Measurements from ENCODE around the gene ARF6.

The ARF6 gene

DNA sequence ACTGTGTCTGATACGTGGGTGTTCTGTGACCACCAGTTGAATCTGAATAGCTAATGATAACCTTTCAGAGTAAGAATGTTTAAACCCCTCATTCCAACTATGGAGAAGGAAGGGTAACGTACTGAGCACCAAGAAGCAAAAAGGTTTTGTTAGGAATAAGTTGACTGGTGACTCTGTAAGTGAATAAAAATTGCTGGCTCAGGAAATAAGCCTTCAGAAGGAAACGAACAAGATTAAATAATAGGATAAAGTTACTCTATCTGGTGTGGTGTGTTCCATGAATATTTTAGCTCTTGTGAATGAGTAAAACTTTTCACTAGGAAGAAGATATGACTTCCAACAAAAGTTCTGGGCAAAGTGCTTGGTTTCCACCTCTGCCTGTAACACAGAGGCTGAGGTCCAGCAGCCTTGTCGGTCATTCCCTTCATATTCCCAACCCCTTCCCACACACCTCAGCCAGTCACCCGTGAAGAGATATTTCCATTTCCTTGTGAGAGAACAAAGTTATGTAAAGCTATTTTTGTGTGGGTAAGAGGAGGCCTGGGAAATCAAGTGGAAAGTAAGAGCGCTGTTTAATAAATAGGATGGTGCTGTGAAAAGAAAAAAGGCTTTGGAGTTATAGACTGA lies 47.1 kb downstream of the ARF6 start:
- peak overlapping the region; percentile 86 for H3K27ac ChIP-seq
- no peaks in the 10 kb centered on the region for H3K36me3 ChIP-seq (ENCODE audit: insufficient read depth, low read length)
- H3K4me3 ChIP-seq, result peak overlapping the region; percentile 52
- H3K9me3 ChIP-seq (ENCODE audit: low read depth, low read length), result no peaks in the 10 kb centered on the region
- DNase-seq (ENCODE audit: low read depth, low spot score), result no peak
- H3K9ac ChIP-seq (ENCODE audit: insufficient read length), result peak overlapping the region; percentile 30
- no peak for TF ChIP-seq FOXP2 (optimal IDR thresholded peaks at IDR 0.05; ENCODE audit: control extremely low read depth, extremely low read length, insufficient read depth)
- TF ChIP-seq EZH2 (IDR thresholded peaks at IDR 0.05), result no peak
- TF ChIP-seq POLR2AphosphoS5 (IDR thresholded peaks at IDR 0.05; ENCODE audit: borderline replicate concordance, low read depth, low read length), result no peak

DNA sequence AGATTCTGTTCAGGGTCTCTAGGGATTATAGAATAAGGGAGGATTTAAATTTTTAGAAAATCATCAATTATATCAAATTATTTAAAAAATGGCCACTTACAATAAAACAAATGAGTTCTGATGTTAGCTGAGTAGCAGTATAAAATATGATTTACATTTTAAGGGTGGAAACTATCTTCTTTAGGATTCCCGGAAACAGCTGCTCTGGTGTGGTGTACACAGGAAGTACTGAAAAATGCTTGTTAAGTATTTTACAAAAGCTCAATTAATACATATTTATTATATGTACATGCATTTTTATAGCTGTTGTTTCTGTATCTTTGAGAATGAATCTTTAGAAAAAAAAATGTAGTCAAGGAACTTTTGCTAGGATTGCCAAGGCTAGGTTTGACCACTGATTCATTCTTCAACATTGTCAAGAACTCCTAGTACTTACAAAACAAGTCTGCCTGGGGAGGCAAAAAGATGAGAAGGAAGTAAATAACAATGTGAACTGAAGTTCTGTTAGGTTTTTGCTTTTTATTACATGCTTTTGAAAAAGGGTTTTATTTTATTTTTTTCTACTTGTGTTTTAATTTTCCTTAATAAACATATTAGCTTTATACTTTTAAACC lies 48.0 kb downstream of the ARF6 start:
- peak; percentile 89 for DNase-seq (ENCODE audit: low read depth, low spot score)
- Histone ChIP-seq H3K36me3 (ENCODE audit: insufficient read depth, low read length) (no peaks in the 10 kb centered on the region), H3K27ac (peak overlapping the region; percentile 86), H3K4me3 (peak overlapping the region; percentile 52), H3K9me3 (ENCODE audit: low read depth, low read length) (no peaks in the 10 kb centered on the region), H3K9ac (ENCODE audit: insufficient read length) (no peak overlapping the region)
- TF ChIP-seq FOXP2 (optimal IDR thresholded peaks at IDR 0.05; ENCODE audit: control extremely low read depth, extremely low read length, insufficient read depth) (no peak), EZH2 (IDR thresholded peaks at IDR 0.05) (no peak), POLR2AphosphoS5 (IDR thresholded peaks at IDR 0.05; ENCODE audit: borderline replicate concordance, low read depth, low read length) (peak; percentile 54; the same call in 1 of the 2 replicates)

DNA sequence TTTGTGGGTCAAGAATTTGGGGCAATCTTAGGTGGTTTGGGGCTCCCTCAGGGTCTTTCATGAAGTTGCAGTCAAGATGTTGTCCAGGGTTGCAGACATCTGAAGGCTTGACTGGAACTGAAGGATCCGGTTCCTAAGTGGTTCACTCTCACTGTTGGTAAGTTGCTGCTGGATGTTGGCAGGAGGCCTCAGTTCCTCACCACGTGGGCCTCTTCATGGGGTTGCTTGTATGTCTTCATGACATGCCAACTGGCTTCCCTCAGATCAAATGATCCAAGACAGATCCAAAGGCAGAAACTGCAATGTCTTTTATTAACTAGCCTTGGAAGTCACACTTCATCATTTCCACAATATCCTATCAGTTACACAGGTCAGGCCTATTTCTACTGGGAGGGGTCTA lies 49.2 kb downstream of the ARF6 start:
- no peaks in the 10 kb centered on the region for H3K9me3 ChIP-seq (ENCODE audit: low read depth, low read length)
- H3K36me3 ChIP-seq (ENCODE audit: insufficient read depth, low read length), result no peaks in the 10 kb centered on the region
- H3K9ac ChIP-seq (ENCODE audit: insufficient read length), result no peak overlapping the region
- DNase-seq (ENCODE audit: low read depth, low spot score), result no peak
- no peak overlapping the region for H3K4me3 ChIP-seq
- TF ChIP-seq FOXP2 (optimal IDR thresholded peaks at IDR 0.05; ENCODE audit: control extremely low read depth, extremely low read length, insufficient read depth), result no peak
- no peak overlapping the region for H3K27ac ChIP-seq

DNA sequence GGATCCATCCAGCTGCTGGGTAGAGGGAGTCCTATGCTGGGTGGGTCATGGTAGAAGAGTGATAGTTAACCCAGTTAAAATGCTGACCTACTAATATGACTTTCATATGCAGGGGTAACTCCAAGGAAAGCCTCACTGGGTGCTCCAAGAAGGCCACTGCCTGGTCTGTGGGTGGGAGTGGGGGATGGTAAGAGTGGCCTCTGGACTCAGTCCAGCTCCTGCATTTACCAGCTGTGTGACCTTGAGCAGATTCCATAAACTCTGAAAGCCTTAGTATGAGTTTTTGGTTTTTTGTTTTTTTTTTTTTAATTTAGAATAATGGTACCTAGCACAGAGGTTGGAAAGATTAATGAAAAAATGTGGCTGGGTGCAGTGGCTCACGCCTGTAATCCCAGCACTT lies 51.6 kb downstream of the ARF6 start:
- TF ChIP-seq EZH2 (IDR thresholded peaks at IDR 0.05) (no peak), FOXP2 (optimal IDR thresholded peaks at IDR 0.05; ENCODE audit: control extremely low read depth, extremely low read length, insufficient read depth) (no peak), POLR2AphosphoS5 (IDR thresholded peaks at IDR 0.05; ENCODE audit: borderline replicate concordance, low read depth, low read length) (no peak)
- no peak overlapping the region for H3K9ac ChIP-seq (ENCODE audit: insufficient read length)
- H3K36me3 ChIP-seq (ENCODE audit: insufficient read depth, low read length), result no peaks in the 10 kb centered on the region
- DNase-seq (ENCODE audit: low read depth, low spot score), result no peak
- H3K4me3 ChIP-seq, result no peak overlapping the region
- H3K27ac ChIP-seq, result no peak overlapping the region
- no peaks in the 10 kb centered on the region for H3K9me3 ChIP-seq (ENCODE audit: low read depth, low read length)

DNA sequence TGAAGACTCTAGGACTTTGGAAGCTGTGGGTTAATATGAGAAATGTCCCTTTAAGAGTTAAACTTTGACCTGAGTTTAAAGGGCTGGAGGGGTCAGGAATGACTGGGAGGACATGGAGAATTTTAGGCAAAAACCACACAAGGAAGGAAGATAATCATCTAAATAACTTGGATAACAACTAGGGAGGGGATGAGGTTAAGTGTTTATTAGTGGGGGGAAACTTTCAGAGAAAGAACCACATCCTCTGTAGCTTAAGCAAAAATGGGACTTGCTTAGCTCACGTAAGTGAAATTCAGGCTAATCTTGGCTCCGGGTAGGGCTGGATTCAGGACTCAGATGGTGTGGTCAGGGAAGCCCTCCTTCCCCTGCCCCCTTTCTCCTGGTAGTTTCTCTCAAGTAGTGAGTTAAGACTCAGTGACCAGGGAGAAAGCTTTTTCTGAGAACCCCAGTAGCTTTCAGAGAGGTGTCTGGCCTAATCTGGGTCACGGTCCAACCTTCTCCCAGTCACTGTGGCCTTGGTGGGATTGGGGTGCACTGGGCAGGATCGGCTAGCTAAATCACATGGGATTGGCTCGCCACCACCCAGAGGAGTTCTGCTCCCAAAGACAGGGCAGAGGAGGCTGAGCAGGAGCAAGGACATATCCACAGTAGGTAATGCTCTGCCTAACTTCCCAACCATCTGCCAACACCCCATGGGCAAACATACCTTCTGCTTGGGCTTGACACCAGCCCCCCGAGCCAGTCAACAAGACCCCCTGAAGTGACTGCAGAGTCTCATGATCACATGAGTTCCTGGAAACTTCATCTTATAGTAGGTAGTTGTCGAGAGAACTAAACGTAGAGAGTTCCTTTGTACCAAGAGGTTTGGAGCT lies 52.8 kb downstream of the ARF6 start:
- DNase-seq (ENCODE audit: low read depth, low spot score), result no peak
- no peak overlapping the region for H3K27ac ChIP-seq
- H3K9me3 ChIP-seq (ENCODE audit: low read depth, low read length), result no peaks in the 10 kb centered on the region
- TF ChIP-seq POLR2AphosphoS5 (IDR thresholded peaks at IDR 0.05; ENCODE audit: borderline replicate concordance, low read depth, low read length) (no peak), EZH2 (IDR thresholded peaks at IDR 0.05) (no peak)
- H3K9ac ChIP-seq (ENCODE audit: insufficient read length), result no peak overlapping the region
- H3K4me3 ChIP-seq, result peak overlapping the region; percentile 58
- H3K36me3 ChIP-seq (ENCODE audit: insufficient read depth, low read length), result no peaks in the 10 kb centered on the region
